NCI-H2227 (cell line): ENCODE measurements around the gene KLHDC10.
A peak's percentile ranks its signal among the peaks of the same experiment; 100 is the strongest.
"Not testable (repeated sequence)": the region's sequence is repeated elsewhere in the genome, so short reads cannot be mapped to it uniquely, and the experiment has no call there.

Experiments
- DNase-seq: peaks from one replicate; lab custom pipeline; 2025; ENCODE audit not compliant: unreplicated experiment; lab: John Stamatoyannopoulos, UW

KLHDC10 gene

GRCh38 chr7:130114776-130115175 lies 44.4 kb downstream of the KLHDC10 start:
- DNase-seq: no peak

DNA sequence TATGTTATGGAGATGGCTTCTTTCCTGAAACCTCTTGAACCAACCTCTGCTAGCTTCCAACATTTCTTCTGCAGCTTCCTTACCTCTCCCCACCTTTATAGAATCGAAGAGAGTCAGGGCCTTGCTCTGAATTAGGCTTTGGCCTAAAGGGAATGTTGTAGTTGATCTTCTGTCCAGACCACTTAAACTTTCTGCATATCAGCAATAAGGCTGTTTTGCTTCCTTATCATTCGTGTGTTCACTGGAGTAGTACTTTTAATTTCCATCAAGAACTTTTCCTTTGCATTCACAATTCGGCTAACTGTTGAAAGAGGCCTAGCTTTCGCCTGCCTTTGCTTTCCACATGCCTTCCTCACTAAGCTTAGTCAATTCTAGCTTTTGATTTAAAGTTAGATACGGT lies 48.0 kb downstream of the KLHDC10 start:
- DNase-seq: no peak

GRCh38 chr7:130118801-130119200 lies 48.5 kb downstream of the KLHDC10 start:
- DNase-seq: no peak

DNA sequence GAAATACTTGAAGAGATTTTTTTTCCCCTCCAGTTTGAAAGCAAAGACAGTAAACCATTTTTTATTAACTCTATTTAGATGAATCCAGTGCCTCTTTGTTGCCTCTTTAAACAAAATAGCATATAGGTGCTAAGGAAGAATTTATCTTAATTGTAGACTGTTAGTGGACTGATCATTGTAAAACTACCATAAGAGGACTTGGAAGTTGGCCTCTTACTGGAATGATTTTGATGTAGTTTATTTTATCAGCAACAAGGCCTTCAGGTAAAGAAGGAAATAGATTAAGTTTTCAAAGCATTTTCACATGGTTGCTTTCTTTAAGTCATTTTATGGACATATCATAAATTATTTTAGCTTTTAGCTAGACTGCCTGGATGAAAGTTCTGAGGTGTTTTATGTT lies 53.2 kb downstream of the KLHDC10 start:
- no peak for DNase-seq

DNA sequence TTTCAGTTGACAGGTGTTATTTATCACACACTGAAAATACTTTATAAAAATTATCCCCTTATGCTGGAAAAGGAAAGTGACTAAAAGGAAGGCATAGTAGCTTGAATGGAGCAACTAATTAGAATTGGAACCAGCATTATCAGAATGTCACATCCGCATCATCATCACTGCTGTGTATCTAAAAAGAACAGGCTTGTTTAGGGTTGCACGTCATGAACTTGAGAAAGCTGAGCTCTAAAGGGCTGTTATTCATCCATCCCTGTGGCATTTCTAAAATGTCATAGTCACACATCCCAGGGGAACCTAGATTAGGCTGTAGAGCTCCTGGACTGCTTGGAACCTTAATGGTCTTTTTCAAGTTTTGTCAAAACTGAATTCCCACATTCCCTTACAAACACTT lies 54.4 kb downstream of the KLHDC10 start:
- DNase-seq: no peak

DNA sequence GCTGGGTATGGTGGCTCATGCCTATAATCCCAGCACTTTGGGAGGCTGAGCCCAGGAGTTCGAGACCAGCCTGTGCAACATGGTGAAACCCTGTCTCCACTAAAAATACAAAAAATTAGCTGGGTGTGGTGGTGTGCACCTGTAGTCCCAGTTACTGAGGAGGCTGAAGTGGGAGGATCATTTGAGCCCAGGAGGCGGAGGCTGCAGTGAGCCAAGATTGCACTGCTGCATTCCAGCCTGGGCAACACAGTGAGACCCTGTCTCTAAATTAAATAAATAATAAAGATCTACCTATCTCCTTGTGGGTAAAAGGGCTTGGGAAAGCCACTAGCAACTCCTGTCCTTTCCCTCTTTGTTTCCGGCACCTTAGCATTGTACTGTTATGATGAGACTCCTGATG lies 56.5 kb downstream of the KLHDC10 start:
- not testable (repeated sequence) for DNase-seq

GRCh38 chr7:130127404-130127803 lies 57.1 kb downstream of the KLHDC10 start:
- no peak for DNase-seq

DNA sequence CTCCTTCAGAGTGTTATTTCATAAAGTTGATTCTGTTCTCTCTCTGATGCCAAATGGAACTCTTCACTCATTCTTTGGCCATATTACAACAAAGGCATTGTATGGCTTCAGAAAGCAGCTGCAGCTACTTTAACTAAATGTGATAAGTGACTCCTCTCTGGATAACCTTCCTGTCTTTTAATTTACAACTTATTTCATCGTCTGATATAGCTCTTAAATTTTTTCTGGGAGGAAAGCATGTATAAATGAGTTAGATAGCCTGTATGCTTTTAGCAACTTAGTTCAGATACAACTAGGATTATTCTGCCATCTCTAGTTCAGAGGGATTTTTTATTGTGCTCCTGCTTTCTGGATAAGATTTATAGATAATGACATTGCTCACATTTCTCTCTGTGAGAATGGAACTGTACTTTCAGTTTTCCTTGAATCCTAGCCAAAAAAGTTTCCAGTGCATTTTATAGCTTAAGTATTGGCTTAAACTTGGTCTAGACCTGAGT lies 57.5 kb downstream of the KLHDC10 start:
- no peak for DNase-seq

DNA sequence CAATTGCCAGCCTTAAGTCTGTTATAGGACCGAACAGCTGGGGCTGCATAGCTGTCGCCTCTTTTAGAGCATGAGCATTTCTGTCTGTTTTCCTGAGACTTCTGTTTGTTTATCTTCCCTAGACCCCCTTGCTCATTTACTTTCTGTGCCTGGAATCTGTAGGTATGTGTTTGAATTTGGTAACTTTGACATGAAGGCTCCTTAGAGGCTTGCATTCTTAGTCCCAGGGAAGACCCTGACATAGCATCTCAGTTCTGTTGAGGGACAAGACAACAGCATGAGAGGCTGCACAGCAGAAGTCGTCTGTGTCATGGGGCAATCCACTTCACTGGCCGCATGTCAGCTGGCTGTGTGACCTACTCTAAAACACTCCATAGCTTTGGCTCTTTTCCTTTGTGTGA lies 58.7 kb downstream of the KLHDC10 start:
- no peak for DNase-seq

DNA sequence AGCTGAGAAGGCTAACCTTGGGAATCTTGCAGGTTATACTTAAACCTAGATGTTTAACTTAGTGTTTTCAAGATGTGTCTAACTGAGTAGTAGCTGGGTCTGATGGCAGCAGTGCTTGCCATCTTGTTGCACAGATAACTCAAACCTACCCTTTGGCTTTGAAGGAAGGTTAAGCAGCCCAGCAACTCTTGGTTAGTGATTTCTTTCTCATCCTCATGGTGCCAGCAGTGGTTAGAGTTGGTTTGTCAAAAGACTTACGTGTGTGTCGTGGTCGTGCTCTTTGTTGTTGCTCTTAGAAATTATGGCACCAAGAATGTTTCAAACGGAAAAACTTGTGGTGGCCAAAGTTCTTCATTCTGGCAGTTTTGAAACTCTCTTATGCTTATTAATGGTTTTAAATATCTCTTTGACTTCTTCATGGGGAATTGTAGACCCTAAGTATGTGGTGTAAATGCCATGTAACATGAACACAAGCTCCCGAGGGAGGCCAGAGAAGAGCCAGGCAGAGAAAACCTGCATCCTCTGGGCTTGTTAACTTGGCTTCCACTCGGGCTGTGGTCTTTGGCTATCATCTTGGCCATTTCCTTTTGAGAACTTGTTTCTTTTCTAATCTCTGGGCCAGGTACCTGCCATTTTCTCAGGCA lies 61.0 kb downstream of the KLHDC10 start:
- DNase-seq: no peak

DNA sequence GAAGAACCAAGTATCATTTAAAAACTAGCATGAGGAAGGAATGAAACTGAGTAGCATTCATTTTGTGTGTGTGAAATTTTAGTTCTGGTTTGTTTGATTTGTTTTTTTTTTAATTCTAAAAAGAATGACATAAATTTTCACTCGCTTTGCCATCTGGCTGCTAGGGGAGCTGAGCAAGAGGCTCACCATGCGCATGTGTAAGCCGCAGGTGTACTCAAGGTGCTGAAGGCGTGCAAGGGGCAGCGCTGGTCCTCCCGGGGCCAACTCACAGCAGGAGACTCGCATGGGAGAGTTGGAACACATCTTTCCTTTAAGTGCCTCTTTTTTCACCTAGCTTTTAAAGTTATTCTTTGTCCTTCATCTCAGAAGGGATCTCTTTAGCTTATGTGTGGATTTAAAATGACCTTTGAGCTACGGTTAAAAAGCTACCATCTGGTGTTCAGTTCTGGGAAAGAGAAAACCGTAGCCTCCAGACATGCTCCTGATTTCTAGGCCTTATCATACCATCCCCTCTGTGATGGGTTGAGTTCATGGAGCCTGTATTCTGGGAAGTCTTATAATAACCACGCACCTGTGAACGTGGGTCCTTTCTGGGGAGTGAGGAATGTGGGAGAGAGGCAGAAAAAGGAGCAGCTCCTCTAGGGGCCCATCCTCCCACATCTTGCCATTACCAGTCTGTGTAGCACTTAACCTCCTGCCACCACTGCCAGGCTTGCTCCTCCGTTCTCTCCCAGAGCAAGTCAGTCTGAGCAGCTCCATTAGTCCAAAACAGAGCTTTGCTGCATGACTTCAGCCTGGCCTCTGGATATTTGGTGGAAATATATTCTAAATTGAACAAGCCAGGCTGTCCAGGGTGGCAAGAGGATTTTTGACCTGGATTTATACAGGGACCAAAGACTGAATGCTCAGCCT lies 61.9 kb downstream of the KLHDC10 start:
- peak; percentile 80 for DNase-seq

DNA sequence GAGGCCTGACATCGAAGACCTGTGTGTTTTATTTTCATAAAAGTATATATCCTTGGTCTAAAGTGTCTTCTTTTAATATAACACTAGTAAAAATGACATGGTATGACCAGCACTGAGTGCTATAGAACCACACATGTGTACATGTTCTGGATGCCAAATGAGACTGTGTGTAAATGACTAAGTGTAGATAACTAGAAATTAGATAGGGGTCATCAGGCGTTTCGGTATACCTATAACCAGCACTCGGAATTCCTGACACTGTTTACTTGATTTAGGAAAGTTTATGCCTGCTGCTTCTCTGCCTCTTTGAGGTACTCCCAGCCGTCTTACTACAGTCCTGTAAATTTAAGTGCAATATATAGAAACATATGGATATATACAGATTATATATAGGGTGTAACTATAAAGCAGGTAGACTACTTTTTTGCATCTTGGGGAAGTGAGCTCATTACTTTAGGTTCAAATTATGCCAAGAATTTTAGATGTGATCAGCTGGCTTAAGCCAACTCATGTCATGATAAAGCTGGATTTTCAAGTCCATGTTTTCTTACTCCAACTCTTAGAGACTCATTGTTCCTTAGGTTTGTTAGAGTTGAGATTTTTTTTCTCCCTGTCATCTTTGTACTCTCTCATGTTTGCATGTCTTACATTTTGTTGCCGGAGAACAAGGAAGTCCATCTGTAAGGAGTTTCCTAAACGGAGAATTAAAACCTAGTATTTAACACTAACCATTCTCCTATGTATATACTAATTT lies 62.9 kb downstream of the KLHDC10 start:
- DNase-seq: no peak

GRCh38 chr7:130134106-130134636 lies 63.8 kb downstream of the KLHDC10 start:
- no peak for DNase-seq

- no peak for DNase-seq
Measured at GRCh38 chr7:130134726-130135125, 64.4 kb downstream of the KLHDC10 start.

GRCh38 chr7:130135208-130136205 lies 65.2 kb downstream of the KLHDC10 start:
- DNase-seq: no peak

GRCh38 chr7:130136579-130137167 lies 66.3 kb downstream of the KLHDC10 start:
- no peak for DNase-seq

- no peak for DNase-seq
Measured at GRCh38 chr7:130137207-130137606, 66.9 kb downstream of the KLHDC10 start.

GRCh38 chr7:130139193-130139960 lies 69.0 kb downstream of the KLHDC10 start:
- no peak for DNase-seq
